ENCODE results near the gene RPL10. TPM values are rescaled to one million over a fixed set of nuclear protein-coding genes. Genes with fewer than 3 reads are reported as not detected.
A peak's percentile ranks its signal among the peaks of the same experiment; 100 is the strongest.

Gene RPL10
- polyA plus RNA-seq, 1 experiment, result 3,912 TPM

GRCh38 chrX:154401918-154402621 is 3.9 kb downstream of the RPL10 start:
- no peak for TF ChIP-seq CTCF (IDR thresholded peaks at IDR 0.05; ENCODE audit: low read depth, low read length)
- H3K27me3 ChIP-seq (ENCODE audit: control insufficient read depth, insufficient read depth, low read length), result no peaks in the 10 kb centered on the region
- CTCF ChIA-PET, result interaction anchor here (1.1 kb wide), 1 partner anchor 133 kb away, joined by 3 read pairs; no protein-coding TSS in a partner anchor
- POLR2A ChIA-PET, result interaction anchor here (0.7 kb wide), 1 partner anchor 455 kb away, joined by 4 read pairs; no protein-coding TSS in a partner anchor
- H3K4me3 ChIP-seq (ENCODE audit: low read depth, low read length), result no peak overlapping the region
- no peak for DNase-seq (ENCODE audit: low read depth, low spot score)
- H3K27ac ChIP-seq (ENCODE audit: low read depth, low read length), result peak overlapping the region; percentile 21
- H3K9me3 ChIP-seq (ENCODE audit: control insufficient read depth, insufficient read depth, low read length), result no peaks in the 10 kb centered on the region

DNA sequence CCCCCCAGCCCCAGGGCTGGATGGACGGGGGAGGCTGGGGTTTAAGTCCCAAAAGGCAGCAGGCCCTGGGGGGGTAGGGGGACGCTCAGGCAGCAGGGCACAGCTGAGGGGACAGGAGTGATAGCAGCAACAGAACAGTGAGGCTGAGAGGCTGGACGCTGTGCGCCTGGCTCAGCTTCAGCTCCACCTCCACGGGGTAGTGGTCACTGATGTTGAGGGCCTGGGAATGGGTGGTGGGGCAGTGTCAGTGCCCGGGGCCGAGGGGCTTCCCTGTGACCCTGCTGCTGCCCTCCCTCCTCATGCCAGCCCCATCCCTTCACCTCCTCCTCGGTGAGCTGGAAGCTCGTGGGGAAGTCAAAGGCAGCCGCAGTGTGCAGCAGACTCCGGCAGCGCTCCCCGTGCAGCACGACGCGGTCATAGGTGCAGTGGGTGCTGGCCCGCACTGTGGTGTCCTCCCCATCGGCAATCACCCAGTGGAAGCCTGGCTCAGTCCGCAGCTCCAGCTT is 4.5 kb downstream of the RPL10 start:
- TF ChIP-seq CTCF (IDR thresholded peaks at IDR 0.05; ENCODE audit: low read depth, low read length), result no peak
- H3K4me3 ChIP-seq (ENCODE audit: low read depth, low read length), result no peak overlapping the region
- no peak overlapping the region for H3K27ac ChIP-seq (ENCODE audit: low read depth, low read length)
- H3K27me3 ChIP-seq (ENCODE audit: control insufficient read depth, insufficient read depth, low read length), result no peaks in the 10 kb centered on the region
- DNase-seq (ENCODE audit: low read depth, low spot score), result no peak
- CTCF ChIA-PET, result interaction anchor here (1.1 kb wide), 1 partner anchor 133 kb away, joined by 3 read pairs; no protein-coding TSS in a partner anchor
- no peaks in the 10 kb centered on the region for H3K9me3 ChIP-seq (ENCODE audit: control insufficient read depth, insufficient read depth, low read length)
- POLR2A ChIA-PET, result no interaction called here

- no peak for DNase-seq (ENCODE audit: low read depth, low spot score)
- POLR2A ChIA-PET, result no interaction called here
- Histone ChIP-seq H3K9me3 (ENCODE audit: control insufficient read depth, insufficient read depth, low read length) (no peaks in the 10 kb centered on the region), H3K27ac (ENCODE audit: low read depth, low read length) (no peak overlapping the region), H3K27me3 (ENCODE audit: control insufficient read depth, insufficient read depth, low read length) (no peaks in the 10 kb centered on the region), H3K4me3 (ENCODE audit: low read depth, low read length) (no peak overlapping the region)
- CTCF ChIA-PET, result interaction anchor here (1.1 kb wide), 1 partner anchor 132 kb away, joined by 3 read pairs; no protein-coding TSS in a partner anchor
- no peak for TF ChIP-seq CTCF (IDR thresholded peaks at IDR 0.05; ENCODE audit: low read depth, low read length)
Measured at GRCh38 chrX:154403192-154403591, 5.0 kb downstream of the RPL10 start.

DNA sequence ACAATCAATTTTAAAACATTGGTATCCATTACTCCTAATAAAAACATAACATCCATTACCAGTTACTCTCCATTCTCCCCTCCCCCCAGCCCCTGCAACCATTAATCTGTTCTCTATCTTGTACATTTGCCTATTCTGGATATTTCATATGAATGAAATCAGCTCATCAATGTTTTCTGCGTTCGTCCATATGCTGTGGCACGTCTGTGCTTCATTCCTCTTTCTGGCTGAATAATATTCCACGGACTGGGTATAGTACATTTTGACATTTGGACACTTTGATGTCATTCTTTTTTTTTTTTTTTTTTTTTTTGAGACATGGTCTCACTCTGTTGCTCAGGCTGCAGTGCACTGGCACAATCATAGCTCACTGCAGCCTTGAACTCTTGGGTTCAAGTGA is 5.7 kb downstream of the RPL10 start:
- no peak for DNase-seq (ENCODE audit: low read depth, low spot score)
- POLR2A ChIA-PET, result no interaction called here
- H3K4me3 ChIP-seq (ENCODE audit: low read depth, low read length), result no peak overlapping the region
- H3K9me3 ChIP-seq (ENCODE audit: control insufficient read depth, insufficient read depth, low read length), result no peaks in the 10 kb centered on the region
- CTCF ChIA-PET, result no interaction called here
- no peak for TF ChIP-seq CTCF (IDR thresholded peaks at IDR 0.05; ENCODE audit: low read depth, low read length)
- H3K27ac ChIP-seq (ENCODE audit: low read depth, low read length), result no peak overlapping the region
- H3K27me3 ChIP-seq (ENCODE audit: control insufficient read depth, insufficient read depth, low read length), result no peaks in the 10 kb centered on the region

GRCh38 chrX:154404625-154405192 is 6.5 kb downstream of the RPL10 start:
- no peak overlapping the region for H3K4me3 ChIP-seq (ENCODE audit: low read depth, low read length)
- no peak for DNase-seq (ENCODE audit: low read depth, low spot score)
- no peaks in the 10 kb centered on the region for H3K9me3 ChIP-seq (ENCODE audit: control insufficient read depth, insufficient read depth, low read length)
- no peak for TF ChIP-seq CTCF (IDR thresholded peaks at IDR 0.05; ENCODE audit: low read depth, low read length)
- H3K27ac ChIP-seq (ENCODE audit: low read depth, low read length), result no peak overlapping the region
- no peaks in the 10 kb centered on the region for H3K27me3 ChIP-seq (ENCODE audit: control insufficient read depth, insufficient read depth, low read length)
- CTCF ChIA-PET, result no interaction called here
- POLR2A ChIA-PET, result no interaction called here

Measured in AG04450 (cell line).